ENCODE data around the gene GATAD2B.

DNA sequence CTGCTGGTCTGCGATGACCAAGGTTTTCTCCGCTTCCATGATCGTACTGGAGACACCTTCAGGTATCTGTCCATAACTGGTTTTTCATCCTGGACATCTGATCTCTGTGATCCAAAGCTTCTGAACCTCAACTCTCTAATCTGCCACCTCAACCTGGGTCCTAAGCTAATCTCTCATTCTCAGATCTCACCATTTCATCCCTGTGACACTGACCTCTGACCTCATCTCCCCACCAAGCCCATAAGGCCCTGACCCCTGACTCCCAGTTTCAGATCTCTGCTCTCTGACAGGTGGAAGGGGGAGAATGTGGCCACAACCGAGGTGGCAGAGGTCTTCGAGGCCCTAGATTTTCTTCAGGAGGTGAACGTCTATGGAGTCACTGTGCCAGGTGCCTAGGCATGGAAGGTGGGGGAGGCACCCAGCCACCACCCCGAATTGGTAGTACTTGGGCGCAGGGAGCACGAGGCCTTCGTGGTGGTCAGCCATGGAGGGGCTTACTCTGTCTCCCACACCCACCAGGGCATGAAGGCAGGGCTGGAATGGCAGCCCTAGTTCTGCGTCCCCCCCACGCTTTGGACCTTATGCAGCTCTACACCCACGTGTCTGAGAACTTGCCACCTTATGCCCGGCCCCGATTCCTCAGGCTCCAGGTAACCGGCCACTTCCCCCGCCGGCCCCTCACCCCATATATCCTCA is 143.8 kb downstream of the GATAD2B start:
- no peak for TF ChIP-seq CTCF (conservative IDR thresholded peaks at IDR 0.05 in 1 of 2, IDR thresholded peaks at IDR 0.05 in 1 of 2; ENCODE audit: low read depth in 1 of 2, low read length in 2 of 2)
- no peak for TF ChIP-seq EZH2 (IDR thresholded peaks at IDR 0.05; ENCODE audit: low read length, missing control alignments)

Data from fibroblast of lung (primary cell).